Measurements from ENCODE around the gene NPC2.
"Not testable (repeated sequence)": the region's sequence is repeated elsewhere in the genome, so short reads cannot be mapped to it uniquely, and the experiment has no call there.

Gene NPC2

DNA sequence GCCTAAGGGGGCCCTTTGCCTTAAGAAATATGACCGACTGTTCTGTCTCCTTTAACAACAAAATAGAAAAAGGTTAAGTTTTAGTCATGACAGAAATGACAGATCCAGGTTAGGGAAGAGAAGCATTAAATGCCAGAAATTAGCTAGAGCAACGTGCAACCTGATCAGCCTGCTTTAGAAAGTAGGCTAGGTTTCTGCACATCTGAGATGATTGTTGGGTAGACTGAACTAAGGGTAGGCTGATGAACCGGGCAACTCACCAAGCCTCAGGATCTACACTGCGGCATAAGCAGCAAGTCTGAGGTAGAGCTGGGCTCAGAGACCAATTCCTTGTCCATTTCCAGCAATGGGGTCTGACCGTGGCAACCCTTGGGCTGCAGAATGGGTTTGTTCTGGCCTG lies 29.4 kb downstream of the NPC2 start:
- Histone ChIP-seq H3K27me3 (ENCODE audit: control insufficient read depth, insufficient read depth, low read length) (no peaks in the 10 kb centered on the region), H3K4me1 (ENCODE audit: control insufficient read depth, insufficient read depth, low read length) (no peaks in the 10 kb centered on the region), H3K27ac (ENCODE audit: low read depth, low read length) (no peak overlapping the region), H3K9me3 (ENCODE audit: control insufficient read depth, insufficient read depth, low read depth, low read length) (no peaks in the 10 kb centered on the region), H3K4me3 (ENCODE audit: low read depth, low read length) (no peak overlapping the region), H3K36me3 (ENCODE audit: control insufficient read depth, insufficient read depth, low read length) (no peaks in the 10 kb centered on the region), H3K9ac (ENCODE audit: low read length) (no peak overlapping the region)

DNA sequence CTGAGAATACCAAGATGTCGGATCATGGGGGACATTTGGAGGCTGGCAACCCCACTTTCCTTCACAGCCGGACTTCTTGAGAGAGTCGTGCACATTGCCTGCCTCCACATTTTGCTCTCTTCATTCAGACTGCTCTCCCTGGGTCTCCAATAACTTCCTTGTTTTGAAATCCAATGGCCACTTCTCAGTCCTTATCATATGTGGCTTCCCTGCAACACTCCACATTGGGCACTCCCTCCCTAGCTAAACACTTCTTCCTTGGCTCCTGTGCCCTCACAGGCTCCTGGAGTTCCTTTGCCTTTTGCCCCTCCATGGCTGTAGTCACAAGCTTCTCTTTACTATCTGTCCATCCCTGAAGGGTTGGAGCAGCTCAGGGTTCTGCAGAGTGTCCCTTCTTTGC lies 30.1 kb downstream of the NPC2 start:
- H3K27ac ChIP-seq (ENCODE audit: low read depth, low read length): no peak overlapping the region
- no peak overlapping the region for H3K9ac ChIP-seq (ENCODE audit: low read length)
- no peaks in the 10 kb centered on the region for H3K27me3 ChIP-seq (ENCODE audit: control insufficient read depth, insufficient read depth, low read length)
- H3K4me3 ChIP-seq (ENCODE audit: low read depth, low read length): no peak overlapping the region
- no peaks in the 10 kb centered on the region for H3K36me3 ChIP-seq (ENCODE audit: control insufficient read depth, insufficient read depth, low read length)
- no peaks in the 10 kb centered on the region for H3K9me3 ChIP-seq (ENCODE audit: control insufficient read depth, insufficient read depth, low read depth, low read length)
- no peaks in the 10 kb centered on the region for H3K4me1 ChIP-seq (ENCODE audit: control insufficient read depth, insufficient read depth, low read length)

DNA sequence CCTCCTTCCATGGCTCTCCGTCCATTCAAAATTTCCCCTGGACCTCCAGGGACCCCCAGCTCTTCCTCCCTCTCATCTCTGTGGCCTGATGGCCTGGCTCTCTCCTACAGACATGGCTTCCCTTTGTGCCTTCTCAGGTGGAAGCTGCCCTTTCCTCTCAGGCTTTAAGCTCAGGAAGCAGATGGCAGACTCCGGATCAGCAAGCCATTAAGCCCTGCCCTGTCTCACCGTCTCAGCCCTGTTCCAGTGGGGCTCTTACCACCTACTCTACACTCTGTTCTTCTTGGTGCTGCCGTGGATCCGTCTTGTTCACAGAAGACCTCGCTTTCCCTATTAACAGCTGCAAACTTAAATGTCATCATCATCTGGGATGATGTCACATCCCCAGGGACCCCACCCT lies 33.1 kb downstream of the NPC2 start:
- no peak overlapping the region for H3K27ac ChIP-seq (ENCODE audit: low read depth, low read length)
- H3K36me3 ChIP-seq (ENCODE audit: control insufficient read depth, insufficient read depth, low read length): no peaks in the 10 kb centered on the region
- H3K27me3 ChIP-seq (ENCODE audit: control insufficient read depth, insufficient read depth, low read length): no peaks in the 10 kb centered on the region
- no peak overlapping the region for H3K9ac ChIP-seq (ENCODE audit: low read length)
- H3K4me3 ChIP-seq (ENCODE audit: low read depth, low read length): no peak overlapping the region
- H3K9me3 ChIP-seq (ENCODE audit: control insufficient read depth, insufficient read depth, low read depth, low read length): 0 out of 2 replicates have a peak, but pooled peaks cover 2% of the 10 kb centered on the region
- no peaks in the 10 kb centered on the region for H3K4me1 ChIP-seq (ENCODE audit: control insufficient read depth, insufficient read depth, low read length)

DNA sequence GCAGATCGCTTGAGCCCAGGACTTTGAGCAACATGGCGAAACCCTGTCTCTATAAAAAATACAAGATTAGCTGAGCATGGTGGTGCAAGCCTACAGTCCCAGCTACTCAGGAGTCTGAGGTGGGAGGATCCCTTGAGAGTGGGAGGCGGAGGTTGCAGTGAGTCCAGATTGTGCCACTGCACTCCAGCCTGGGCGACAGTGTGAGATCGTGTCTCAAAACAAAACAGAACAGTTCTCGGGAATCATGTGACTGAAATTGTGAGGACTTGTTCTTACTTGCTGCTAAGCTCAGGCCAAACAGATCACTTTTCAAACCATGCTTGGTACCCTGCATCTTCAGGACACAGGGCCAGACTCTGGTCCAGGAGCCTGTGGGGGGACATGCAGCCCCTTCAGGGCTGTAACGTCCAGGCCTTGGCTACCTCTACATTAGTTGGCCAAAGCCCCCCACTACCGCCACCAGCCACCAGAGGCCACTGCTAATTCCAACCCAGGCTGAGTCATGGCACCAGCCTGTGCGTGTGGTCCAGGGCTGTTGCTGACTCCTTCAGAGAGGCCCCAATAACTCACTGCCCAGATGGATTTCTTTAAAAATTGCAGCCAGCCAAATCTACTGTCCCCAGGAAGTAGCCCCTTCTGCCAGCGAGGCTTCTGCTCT lies 33.7 kb downstream of the NPC2 start:
- H3K9me3 ChIP-seq (ENCODE audit: control insufficient read depth, insufficient read depth, low read depth, low read length): peaks cover 8% of the 10 kb centered on the region
- H3K9ac ChIP-seq (ENCODE audit: low read length): no peak overlapping the region
- H3K27ac ChIP-seq (ENCODE audit: low read depth, low read length): no peak overlapping the region
- H3K4me3 ChIP-seq (ENCODE audit: low read depth, low read length): no peak overlapping the region
- no peaks in the 10 kb centered on the region for H3K27me3 ChIP-seq (ENCODE audit: control insufficient read depth, insufficient read depth, low read length)
- no peaks in the 10 kb centered on the region for H3K4me1 ChIP-seq (ENCODE audit: control insufficient read depth, insufficient read depth, low read length)
- H3K36me3 ChIP-seq (ENCODE audit: control insufficient read depth, insufficient read depth, low read length): no peaks in the 10 kb centered on the region

DNA sequence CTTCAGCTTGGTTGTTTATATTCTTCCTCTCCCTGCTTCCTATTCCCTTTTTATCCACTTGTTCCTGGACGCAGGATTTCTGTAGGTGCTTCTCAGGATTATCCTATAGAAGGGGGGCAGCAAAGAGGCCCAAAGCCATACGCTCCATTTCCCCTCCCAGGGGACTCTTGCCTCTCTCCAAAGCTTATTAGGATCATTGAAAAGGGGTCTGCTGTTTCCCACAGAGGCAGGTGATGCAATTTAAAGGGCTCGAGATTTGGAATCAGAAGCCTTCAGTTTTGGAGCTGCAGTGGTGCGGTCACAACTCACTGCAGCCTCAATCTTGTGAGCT lies 35.6 kb downstream of the NPC2 start:
- Histone ChIP-seq H3K27ac (ENCODE audit: low read depth, low read length) (no peak overlapping the region), H3K4me3 (ENCODE audit: low read depth, low read length) (no peak overlapping the region), H3K27me3 (ENCODE audit: control insufficient read depth, insufficient read depth, low read length) (no peaks in the 10 kb centered on the region), H3K36me3 (ENCODE audit: control insufficient read depth, insufficient read depth, low read length) (no peaks in the 10 kb centered on the region), H3K4me1 (ENCODE audit: control insufficient read depth, insufficient read depth, low read length) (no peaks in the 10 kb centered on the region), H3K9me3 (ENCODE audit: control insufficient read depth, insufficient read depth, low read depth, low read length) (peaks cover 16% of the 10 kb centered on the region), H3K9ac (ENCODE audit: low read length) (no peak overlapping the region)

DNA sequence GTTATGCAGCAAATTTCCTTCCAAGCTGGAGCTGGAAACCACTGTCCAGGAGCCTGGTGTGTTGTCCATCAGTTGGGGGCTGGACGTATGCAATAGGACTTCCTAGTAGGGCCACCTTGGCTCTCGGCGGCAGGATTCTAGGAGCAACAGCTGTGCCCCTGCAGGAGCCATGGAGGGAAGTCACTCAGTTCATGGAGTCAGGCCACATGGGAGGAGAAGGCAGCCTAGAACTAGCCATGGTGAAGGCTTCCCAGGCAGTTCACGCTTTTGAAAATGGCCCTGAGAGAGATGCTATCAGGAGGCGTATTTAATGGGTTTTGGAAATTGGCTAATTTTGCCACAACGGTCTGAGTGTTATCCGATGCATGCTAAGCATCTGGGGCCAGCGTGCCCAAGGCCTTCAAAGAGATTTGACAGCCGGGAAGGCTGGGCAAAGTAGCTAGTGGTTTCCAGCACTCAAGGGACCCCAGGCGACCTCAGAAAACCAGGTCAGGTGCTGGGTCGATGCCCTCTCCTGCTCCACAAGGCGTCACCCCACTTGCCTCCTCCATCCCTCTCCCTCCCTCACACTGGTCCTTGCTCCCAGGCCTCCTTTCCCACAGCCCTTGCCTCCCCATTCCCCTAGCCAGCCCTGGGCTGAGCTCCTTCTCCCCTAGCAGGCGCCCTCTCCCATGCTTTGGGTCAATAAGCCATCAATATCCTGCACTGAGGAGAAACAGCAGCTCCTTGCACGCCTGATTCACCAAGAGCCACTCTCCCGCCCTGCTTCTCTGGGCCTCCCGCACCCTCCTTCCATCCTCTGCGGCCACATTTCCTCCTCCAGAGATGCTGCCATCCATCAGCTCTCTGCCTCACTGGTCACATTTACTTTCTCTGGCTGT lies 36.2 kb downstream of the NPC2 start:
- Histone ChIP-seq H3K36me3 (ENCODE audit: control insufficient read depth, insufficient read depth, low read length) (no peaks in the 10 kb centered on the region), H3K4me3 (ENCODE audit: low read depth, low read length) (no peak overlapping the region), H3K27me3 (ENCODE audit: control insufficient read depth, insufficient read depth, low read length) (no peaks in the 10 kb centered on the region), H3K9ac (ENCODE audit: low read length) (no peak overlapping the region), H3K4me1 (ENCODE audit: control insufficient read depth, insufficient read depth, low read length) (no peaks in the 10 kb centered on the region), H3K9me3 (ENCODE audit: control insufficient read depth, insufficient read depth, low read depth, low read length) (peaks cover 16% of the 10 kb centered on the region), H3K27ac (ENCODE audit: low read depth, low read length) (no peak overlapping the region)

DNA sequence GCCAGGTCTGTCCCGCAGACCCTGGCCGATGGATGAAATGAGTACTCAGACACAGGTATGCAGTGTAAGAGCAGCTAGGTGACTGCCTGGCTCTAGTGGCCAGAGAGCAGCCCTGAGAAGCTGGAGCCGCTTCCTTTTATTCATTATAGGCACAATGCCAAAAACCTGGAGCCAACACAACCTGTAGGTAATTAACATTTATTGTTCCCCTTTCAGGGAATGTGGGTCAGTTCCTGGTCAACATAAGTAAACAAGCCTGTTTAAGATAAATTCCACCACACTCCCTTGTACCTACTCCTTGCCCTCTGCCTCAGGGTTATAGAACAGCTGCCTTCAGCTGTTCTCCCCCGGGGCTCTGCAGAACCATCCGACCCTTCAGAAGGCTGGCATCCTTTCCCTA lies 38.7 kb downstream of the NPC2 start:
- H3K4me3 ChIP-seq (ENCODE audit: low read depth, low read length); H3K27me3 ChIP-seq (ENCODE audit: control insufficient read depth, insufficient read depth, low read length); H3K4me1 ChIP-seq (ENCODE audit: control insufficient read depth, insufficient read depth, low read length); H3K9ac ChIP-seq (ENCODE audit: low read length); H3K27ac ChIP-seq (ENCODE audit: low read depth, low read length); H3K36me3 ChIP-seq (ENCODE audit: control insufficient read depth, insufficient read depth, low read length): not testable (repeated sequence)
- H3K9me3 ChIP-seq (ENCODE audit: control insufficient read depth, insufficient read depth, low read depth, low read length): peaks cover 16% of the 10 kb centered on the region

DNA sequence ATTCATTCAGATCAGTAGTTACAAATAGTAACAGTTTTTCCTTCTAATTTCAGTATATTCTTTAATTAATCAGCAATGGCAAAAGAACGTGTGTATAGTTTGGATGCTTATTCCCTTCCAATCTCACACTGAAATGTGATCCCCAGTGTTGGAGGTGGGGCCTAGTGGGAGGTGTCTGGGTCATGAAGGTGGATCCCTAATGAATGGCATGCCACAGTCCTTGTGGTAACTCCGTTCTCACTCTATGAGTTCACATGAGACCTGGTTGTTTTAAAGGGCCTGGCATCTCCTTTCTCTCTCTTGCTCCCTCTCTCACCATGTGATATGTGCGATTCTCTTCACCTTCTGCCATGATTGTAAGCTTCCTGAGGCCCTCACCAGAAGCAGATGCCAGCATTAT lies 48.2 kb downstream of the NPC2 start:
- Histone ChIP-seq H3K27me3 (ENCODE audit: control insufficient read depth, insufficient read depth, low read length) (no peaks in the 10 kb centered on the region), H3K9ac (ENCODE audit: low read length) (no peak overlapping the region), H3K9me3 (ENCODE audit: control insufficient read depth, insufficient read depth, low read depth, low read length) (no peaks in the 10 kb centered on the region), H3K4me1 (ENCODE audit: control insufficient read depth, insufficient read depth, low read length) (0 out of 2 replicates have a peak, but pooled peaks cover 4% of the 10 kb centered on the region), H3K4me3 (ENCODE audit: low read depth, low read length) (no peak overlapping the region), H3K27ac (ENCODE audit: low read depth, low read length) (no peak overlapping the region), H3K36me3 (ENCODE audit: control insufficient read depth, insufficient read depth, low read length) (no peaks in the 10 kb centered on the region)

DNA sequence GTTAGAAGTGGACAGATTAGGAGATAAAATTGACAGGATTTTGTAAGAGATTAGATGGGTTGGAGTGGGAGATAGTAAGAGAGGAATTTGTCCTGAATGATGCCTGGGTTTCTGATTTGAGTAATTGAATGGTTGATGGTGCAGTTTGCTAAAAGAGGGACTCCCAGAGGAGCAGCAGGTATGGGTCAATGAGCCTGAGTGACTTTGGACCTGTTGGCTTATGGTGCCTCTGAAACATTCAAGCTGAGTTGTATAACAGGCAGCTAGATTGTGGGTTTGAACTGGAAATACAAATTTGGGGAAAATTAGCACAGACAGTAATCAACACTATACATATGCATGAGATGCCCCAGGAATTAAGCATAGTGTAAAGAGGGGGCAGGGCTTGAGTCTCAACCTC lies 50.3 kb downstream of the NPC2 start:
- Histone ChIP-seq H3K27me3 (ENCODE audit: control insufficient read depth, insufficient read depth, low read length) (no peaks in the 10 kb centered on the region), H3K9ac (ENCODE audit: low read length) (no peak overlapping the region), H3K4me1 (ENCODE audit: control insufficient read depth, insufficient read depth, low read length) (peaks cover 12% of the 10 kb centered on the region; the same call in 1 of the 2 replicates), H3K36me3 (ENCODE audit: control insufficient read depth, insufficient read depth, low read length) (no peaks in the 10 kb centered on the region), H3K9me3 (ENCODE audit: control insufficient read depth, insufficient read depth, low read depth, low read length) (no peaks in the 10 kb centered on the region), H3K27ac (ENCODE audit: low read depth, low read length) (no peak overlapping the region), H3K4me3 (ENCODE audit: low read depth, low read length) (no peak overlapping the region)

DNA sequence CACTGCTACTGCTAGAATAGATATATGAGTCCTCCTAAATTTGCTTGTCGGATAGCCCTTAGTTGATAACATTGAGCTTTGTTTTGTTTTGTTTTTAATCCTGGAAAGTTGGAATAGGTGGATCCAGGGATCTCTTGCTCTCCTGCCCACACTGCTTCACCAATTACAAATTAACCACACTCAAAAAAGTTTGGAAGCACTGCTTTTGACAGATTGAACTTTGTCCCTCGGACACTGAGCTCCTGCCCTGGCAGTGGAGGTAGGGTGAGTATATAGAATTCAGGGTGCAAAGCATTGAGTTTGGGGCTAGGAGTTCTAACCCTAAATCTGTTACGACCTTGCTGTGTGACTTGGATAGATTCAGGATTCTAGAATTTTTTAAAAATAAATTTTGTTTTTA lies 52.0 kb downstream of the NPC2 start:
- no peaks in the 10 kb centered on the region for H3K27me3 ChIP-seq (ENCODE audit: control insufficient read depth, insufficient read depth, low read length)
- H3K4me1 ChIP-seq (ENCODE audit: control insufficient read depth, insufficient read depth, low read length): peaks cover 12% of the 10 kb centered on the region; the same call in 1 of the 2 replicates
- H3K9ac ChIP-seq (ENCODE audit: low read length): no peak overlapping the region
- no peaks in the 10 kb centered on the region for H3K9me3 ChIP-seq (ENCODE audit: control insufficient read depth, insufficient read depth, low read depth, low read length)
- H3K36me3 ChIP-seq (ENCODE audit: control insufficient read depth, insufficient read depth, low read length): no peaks in the 10 kb centered on the region
- H3K4me3 ChIP-seq (ENCODE audit: low read depth, low read length): no peak overlapping the region
- no peak overlapping the region for H3K27ac ChIP-seq (ENCODE audit: low read depth, low read length)

DNA sequence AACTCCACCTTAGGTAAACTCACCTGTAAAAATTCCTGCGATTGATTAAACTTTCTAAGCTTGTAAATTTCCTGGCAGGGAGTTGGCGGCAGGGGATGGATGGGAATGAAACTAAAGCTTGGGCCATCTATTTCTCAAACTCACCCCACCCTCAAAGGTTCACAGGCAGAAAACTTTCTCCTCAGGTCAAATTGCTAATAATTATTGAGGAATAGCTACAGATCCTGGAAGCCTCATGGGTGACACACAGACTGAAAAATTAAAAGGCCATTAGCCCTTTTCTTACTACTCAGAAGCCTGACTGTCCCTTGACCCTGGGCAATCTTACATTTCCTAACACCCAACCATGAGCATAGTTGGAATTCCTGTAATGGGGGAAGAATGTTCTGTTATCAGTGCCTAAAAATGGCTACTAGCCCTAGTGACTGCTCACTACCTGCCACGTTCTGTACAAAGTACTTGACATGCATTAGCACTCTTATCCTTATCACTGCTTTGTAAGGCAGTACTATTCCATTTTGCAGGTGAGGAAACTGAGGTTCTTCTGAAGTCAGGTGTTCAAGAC lies 54.7 kb downstream of the NPC2 start:
- Histone ChIP-seq H3K36me3 (ENCODE audit: control insufficient read depth, insufficient read depth, low read length) (no peaks in the 10 kb centered on the region), H3K9me3 (ENCODE audit: control insufficient read depth, insufficient read depth, low read depth, low read length) (no peaks in the 10 kb centered on the region), H3K4me3 (ENCODE audit: low read depth, low read length) (no peak overlapping the region), H3K27ac (ENCODE audit: low read depth, low read length) (no peak overlapping the region), H3K9ac (ENCODE audit: low read length) (no peak overlapping the region), H3K27me3 (ENCODE audit: control insufficient read depth, insufficient read depth, low read length) (no peaks in the 10 kb centered on the region), H3K4me1 (ENCODE audit: control insufficient read depth, insufficient read depth, low read length) (peaks cover 8% of the 10 kb centered on the region; the same call in 1 of the 2 replicates)

Data from HUES6 (cell line).